CD4-positive, alpha-beta T cell treated with Interleukin-17A for 1 hour (primary cell): Measurements from ENCODE around the gene TMBIM6.
A peak's percentile ranks its signal among the peaks of the same experiment; 100 is the strongest.
"Not testable (repeated sequence)": the region's sequence is repeated elsewhere in the genome, so short reads cannot be mapped to it uniquely, and the experiment has no call there.

Experiments
- DNase-seq: peaks from one replicate; pipeline ENCODE4 v3.0.0-alpha.2; 2020

Gene TMBIM6

GRCh38 chr12:49777800-49778748 lies 36.7 kb downstream of the TMBIM6 start:
- peak; percentile 76 for DNase-seq

GRCh38 chr12:49779581-49779980 lies 38.2 kb downstream of the TMBIM6 start:
- DNase-seq = no peak

GRCh38 chr12:49780914-49781313 lies 39.6 kb downstream of the TMBIM6 start:
- DNase-seq = not testable (repeated sequence)

- no peak for DNase-seq
Measured at GRCh38 chr12:49783917-49784676, 42.7 kb downstream of the TMBIM6 start.

- DNase-seq = no peak
Measured at GRCh38 chr12:49784756-49785409, 43.5 kb downstream of the TMBIM6 start.

- DNase-seq = no peak
Measured at GRCh38 chr12:49787672-49788071, 46.3 kb downstream of the TMBIM6 start.

- DNase-seq = no peak
Measured at GRCh38 chr12:49789992-49790391, 48.6 kb downstream of the TMBIM6 start.

GRCh38 chr12:49790741-49791555 lies 49.6 kb downstream of the TMBIM6 start:
- no peak for DNase-seq

GRCh38 chr12:49791700-49792099 lies 50.3 kb downstream of the TMBIM6 start:
- no peak for DNase-seq

GRCh38 chr12:49792181-49792970 lies 51.0 kb downstream of the TMBIM6 start:
- DNase-seq = no peak

GRCh38 chr12:49792976-49793580 lies 51.7 kb downstream of the TMBIM6 start:
- no peak for DNase-seq

- no peak for DNase-seq
Measured at GRCh38 chr12:49793620-49794019, 52.3 kb downstream of the TMBIM6 start.

GRCh38 chr12:49794021-49794420 lies 52.7 kb downstream of the TMBIM6 start:
- no peak for DNase-seq

- no peak for DNase-seq
Measured at GRCh38 chr12:49794811-49795653, 53.7 kb downstream of the TMBIM6 start.

- no peak for DNase-seq
Measured at GRCh38 chr12:49795654-49796105, 54.3 kb downstream of the TMBIM6 start.

GRCh38 chr12:49796155-49796554 lies 54.8 kb downstream of the TMBIM6 start:
- no peak for DNase-seq

GRCh38 chr12:49796606-49797448 lies 55.5 kb downstream of the TMBIM6 start:
- DNase-seq = no peak

GRCh38 chr12:49797449-49797776 lies 56.1 kb downstream of the TMBIM6 start:
- DNase-seq = no peak

- no peak for DNase-seq
Measured at GRCh38 chr12:49798248-49798647, 56.9 kb downstream of the TMBIM6 start.
